ENCODE results near the gene PPIA.

DNA sequence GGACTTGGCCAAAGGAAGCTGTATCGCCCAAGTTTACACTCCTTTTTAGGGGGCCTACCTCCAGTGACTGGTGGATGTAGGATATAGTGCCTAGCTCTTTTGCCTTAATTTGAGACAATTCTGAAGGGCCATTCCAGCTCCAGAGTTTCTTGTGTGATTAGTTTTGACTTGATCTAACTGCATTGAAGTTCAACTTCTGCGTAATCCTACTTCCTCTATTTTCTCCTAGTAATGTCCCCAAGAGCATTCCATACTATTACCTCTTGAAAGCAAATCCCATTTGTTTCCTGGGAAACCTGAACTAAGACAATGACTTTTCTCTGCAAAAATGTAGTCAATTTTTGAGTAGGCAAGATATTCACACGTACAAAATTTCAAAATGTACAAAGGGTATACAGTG lies 56.1 kb downstream of the PPIA start:
- TF ChIP-seq YY1 (IDR thresholded peaks at IDR 0.05; ENCODE audit: insufficient read depth, insufficient read length) = no peak
- no peak for TF ChIP-seq ZNF274 (IDR thresholded peaks at IDR 0.05; ENCODE audit: low read depth, low read length)
- TF ChIP-seq SUZ12 (IDR thresholded peaks at IDR 0.05; ENCODE audit: extremely low read depth, insufficient read depth, insufficient read length) = no peak

Data from NT2/D1 (cell line).